ENCODE data around the gene B4GALT7.
"Not testable (repeated sequence)": the region's sequence is repeated elsewhere in the genome, so short reads cannot be mapped to it uniquely, and the experiment has no call there.

B4GALT7 gene

GRCh38 chr5:177608243-177609075, 8.5 kb downstream of the B4GALT7 start:
- DNase-seq (ENCODE audit: low read depth in 2 of 2, low spot score in 1 of 2) = no peak

- DNase-seq (ENCODE audit: low read depth in 2 of 2, low spot score in 1 of 2) = no peak
Measured at GRCh38 chr5:177609076-177610059, 9.4 kb downstream of the B4GALT7 start.

- DNase-seq (ENCODE audit: low read depth in 2 of 2, low spot score in 1 of 2) = no peak
Measured at GRCh38 chr5:177610131-177610769, 10.3 kb downstream of the B4GALT7 start.

GRCh38 chr5:177610770-177611445, 11.0 kb downstream of the B4GALT7 start:
- DNase-seq (ENCODE audit: low read depth in 2 of 2, low spot score in 1 of 2) = no peak

- DNase-seq (ENCODE audit: low read depth in 2 of 2, low spot score in 1 of 2) = no peak
Measured at GRCh38 chr5:177611446-177612214, 11.7 kb downstream of the B4GALT7 start.

GRCh38 chr5:177612215-177612673, 12.3 kb downstream of the B4GALT7 start:
- no peak for DNase-seq (ENCODE audit: low read depth in 2 of 2, low spot score in 1 of 2)

- DNase-seq (ENCODE audit: low read depth in 2 of 2, low spot score in 1 of 2) = no peak
Measured at GRCh38 chr5:177620560-177620959, 20.6 kb downstream of the B4GALT7 start.

GRCh38 chr5:177624172-177624571, 24.2 kb downstream of the B4GALT7 start:
- DNase-seq (ENCODE audit: low read depth in 2 of 2, low spot score in 1 of 2) = not testable (repeated sequence)

- not testable (repeated sequence) for DNase-seq (ENCODE audit: low read depth in 2 of 2, low spot score in 1 of 2)
Measured at GRCh38 chr5:177630186-177630585, 30.3 kb downstream of the B4GALT7 start.

GRCh38 chr5:177634912-177635311, 35.0 kb downstream of the B4GALT7 start:
- not testable (repeated sequence) for DNase-seq (ENCODE audit: low read depth in 2 of 2, low spot score in 1 of 2)

- not testable (repeated sequence) for DNase-seq (ENCODE audit: low read depth in 2 of 2, low spot score in 1 of 2)
Measured at GRCh38 chr5:177645462-177645861, 45.5 kb downstream of the B4GALT7 start.

GRCh38 chr5:177651235-177651634, 51.3 kb downstream of the B4GALT7 start:
- DNase-seq (ENCODE audit: low read depth in 2 of 2, low spot score in 1 of 2) = not testable (repeated sequence)

GRCh38 chr5:177657846-177658245, 57.9 kb downstream of the B4GALT7 start:
- not testable (repeated sequence) for DNase-seq (ENCODE audit: low read depth in 2 of 2, low spot score in 1 of 2)

GRCh38 chr5:177658542-177658941, 58.6 kb downstream of the B4GALT7 start:
- DNase-seq (ENCODE audit: low read depth in 2 of 2, low spot score in 1 of 2) = not testable (repeated sequence)

Data from stimulated activated CD8-positive, alpha-beta memory T cell treated with anti-CD3 and anti-CD28 coated beads, Interleukin-4, amount 100 ng/mL, for 1 hour (primary cell).